HFFc6 (cell line): ENCODE data around the gene OPN3. TPM values are rescaled to one million over a fixed set of nuclear protein-coding genes. Genes with fewer than 3 reads are reported as not detected.

Experiments used
- DNase-seq: peaks from one replicate; pipeline ENCODE4 v3.0.0-alpha.2; 2018
- H3K27ac Mint-ChIP-seq: 2 replicates; pipeline ENCODE4 v1.8.0; 2020; ENCODE audit warnings: mild to moderate bottlenecking, mixed read lengths
- H3K27me3 Mint-ChIP-seq: 2 replicates; pipeline ENCODE4 v1.8.0; 2021; ENCODE audit warnings: mild to moderate bottlenecking, moderate library complexity, mixed read lengths; ENCODE audit not compliant: insufficient read depth
- H3K36me3 Mint-ChIP-seq: 2 replicates; pipeline ENCODE4 v1.8.0; 2021; ENCODE audit warnings: low read depth, mixed read lengths
- H3K4me1 Mint-ChIP-seq: 2 replicates; pipeline ENCODE4 v1.8.0; 2020; ENCODE audit warnings: low read depth, mixed read lengths
- H3K4me3 Mint-ChIP-seq: 2 replicates; pipeline ENCODE4 v1.8.0; 2020; ENCODE audit warnings: mild to moderate bottlenecking, moderate library complexity, mixed read lengths
- H3K9me3 Mint-ChIP-seq: 2 replicates; pipeline ENCODE4 v1.8.0; 2020; ENCODE audit warnings: mild to moderate bottlenecking, mixed read lengths
- CTCF ChIP-seq: fragments of 200-600 bp; sonication (generic); IDR thresholded peaks from 2 replicates; pipeline ENCODE4 v1.5.0; 2021; ENCODE audit warnings: antibody characterized with exemption, mild to moderate bottlenecking
- total RNA-seq, 6 experiments: library from RNA; stranded (reverse); fragmentation: NEBNext Ultra II Directional; extraction: Animal tissue kit (Norgen Biotek cat#: 25700); gene quantifications; 2 replicates in 1 of 6; 3 replicates in 5 of 6; pipeline ENCODE4 v1.2.3, GENCODE V29; 2021

OPN3 gene
- total RNA-seq, 6 experiments from 2014 or later = 7.3 to 13.1 (median 9.7) TPM

GRCh38 chr1:241614144-241614543 lies 26.0 kb downstream of the OPN3 start:
- TF ChIP-seq CTCF = no peak
- H3K4me1 Mint-ChIP-seq = peaks cover 11% of the 10 kb centered on the region
- no peaks in the 10 kb centered on the region for H3K9me3 Mint-ChIP-seq
- H3K27me3 Mint-ChIP-seq = no peaks in the 10 kb centered on the region; the same call in 1 of the 2 replicates
- no peak overlapping the region for H3K27ac Mint-ChIP-seq
- DNase-seq = no peak
- no peaks in the 10 kb centered on the region for H3K36me3 Mint-ChIP-seq
- no peak overlapping the region for H3K4me3 Mint-ChIP-seq

DNA sequence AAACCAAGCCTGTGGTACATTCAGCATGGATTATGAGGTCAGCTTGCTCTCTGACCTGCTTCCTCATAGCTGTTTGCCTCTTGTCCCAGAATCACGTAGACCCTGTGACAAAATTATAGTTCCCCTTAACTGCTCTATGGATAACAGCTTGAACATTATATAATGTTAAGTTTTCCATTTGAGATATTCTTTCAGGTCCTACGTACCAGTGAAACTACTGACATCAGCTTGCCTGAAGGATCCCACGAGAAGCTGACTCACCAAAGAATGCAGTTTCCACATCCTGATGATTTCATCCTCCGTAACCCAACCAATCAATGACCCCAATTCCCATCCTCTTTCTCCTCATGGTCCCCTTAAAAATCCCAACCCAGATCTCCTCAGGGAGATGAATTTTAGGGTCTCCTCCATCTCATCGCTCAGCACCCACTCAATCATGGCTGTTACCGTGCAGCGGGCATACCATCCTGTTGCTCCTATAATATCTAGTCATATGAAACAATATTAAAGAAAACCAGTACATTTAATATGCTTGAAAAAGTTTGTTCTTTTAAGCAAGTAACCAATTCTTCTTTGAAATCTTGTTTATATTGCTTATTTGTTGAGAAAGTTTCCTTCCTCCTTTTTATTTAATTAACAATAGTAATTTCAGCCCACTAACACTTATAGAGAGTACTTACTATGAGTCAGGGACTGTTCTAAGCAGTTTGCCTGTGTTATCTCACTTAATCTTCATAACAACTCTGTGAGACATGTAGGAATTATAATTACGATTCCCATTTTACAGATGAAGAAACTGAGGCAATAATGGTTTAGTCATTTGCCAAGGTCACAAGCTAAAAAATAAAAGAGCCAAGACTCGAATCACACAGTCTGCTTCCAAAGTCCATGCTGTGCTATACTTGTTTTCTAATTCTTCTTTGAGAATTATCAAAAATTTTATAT lies 27.4 kb downstream of the OPN3 start:
- Mint-ChIP-seq H3K4me1 (peaks cover 11% of the 10 kb centered on the region), H3K4me3 (peak overlapping the region; percentile 59), H3K27me3 (no peaks in the 10 kb centered on the region; the same call in none of the 2 replicates), H3K27ac (no peak overlapping the region), H3K36me3 (no peaks in the 10 kb centered on the region), H3K9me3 (no peaks in the 10 kb centered on the region)
- peak; percentile 74 for DNase-seq
- no peak for TF ChIP-seq CTCF

GRCh38 chr1:241611736-241612135 lies 28.4 kb downstream of the OPN3 start:
- Mint-ChIP-seq H3K27me3 (no peaks in the 10 kb centered on the region; the same call in none of the 2 replicates), H3K36me3 (no peaks in the 10 kb centered on the region), H3K9me3 (no peaks in the 10 kb centered on the region), H3K27ac (no peak overlapping the region), H3K4me3 (no peak overlapping the region), H3K4me1 (peaks cover 20% of the 10 kb centered on the region)
- no peak for DNase-seq
- TF ChIP-seq CTCF = no peak

- DNase-seq = peak; percentile 70
- Mint-ChIP-seq H3K27ac (no peak overlapping the region), H3K4me1 (peaks cover 27% of the 10 kb centered on the region), H3K27me3 (no peaks in the 10 kb centered on the region; the same call in none of the 2 replicates), H3K4me3 (no peak overlapping the region), H3K9me3 (no peaks in the 10 kb centered on the region), H3K36me3 (no peaks in the 10 kb centered on the region)
- TF ChIP-seq CTCF = peak; percentile 91
These were observed 29.1 kb downstream of the OPN3 start for GRCh38 chr1:241611063-241611462.

- H3K27ac Mint-ChIP-seq = no peak overlapping the region
- TF ChIP-seq CTCF = no peak
- no peak for DNase-seq
- H3K4me3 Mint-ChIP-seq = no peak overlapping the region
- H3K27me3 Mint-ChIP-seq = no peaks in the 10 kb centered on the region; the same call in none of the 2 replicates
- H3K36me3 Mint-ChIP-seq = no peaks in the 10 kb centered on the region
- H3K9me3 Mint-ChIP-seq = no peaks in the 10 kb centered on the region
- peaks cover 29% of the 10 kb centered on the region for H3K4me1 Mint-ChIP-seq
These were observed 29.9 kb downstream of the OPN3 start for GRCh38 chr1:241610056-241610815.
